Activated naive CD4-positive, alpha-beta T cell treated with anti-CD3 and anti-CD28 coated beads, Interleukin-2, amount 10 ng/mL, durations not matched to agents 7 days and 5 days (primary cell): ENCODE measurements around the gene OR2V2.
"Not testable (repeated sequence)": the region's sequence is repeated elsewhere in the genome, so short reads cannot be mapped to it uniquely, and the experiment has no call there.

Experiments used
- CTCF ChIA-PET: fragments of 350-600 bp; sonication (Branson Sonifier 250); formaldehyde crosslinking; loops from one replicate; lab custom pipeline; 2021; ENCODE audit warnings: antibody characterized with exemption; lab: Charles Lee
- DNase-seq: peaks from one replicate; pipeline ENCODE4 v3.0.0-alpha.2; 2020
- H3K27ac Mint-ChIP-seq: one replicate; pipeline ENCODE4 v1.8.0; 2021; ENCODE audit warnings: mild to moderate bottlenecking, moderate library complexity, mixed read lengths
- H3K27me3 Mint-ChIP-seq: one replicate; pipeline ENCODE4 v1.8.0; 2021; ENCODE audit warnings: mild to moderate bottlenecking, mixed read lengths
- H3K36me3 Mint-ChIP-seq: one replicate; pipeline ENCODE4 v1.8.0; 2021; ENCODE audit warnings: mixed read lengths
- H3K4me1 Mint-ChIP-seq: one replicate; pipeline ENCODE4 v1.8.0; 2021; ENCODE audit warnings: mixed read lengths
- H3K4me3 Mint-ChIP-seq: one replicate; pipeline ENCODE4 v1.8.0; 2021; ENCODE audit warnings: mild to moderate bottlenecking, moderate library complexity, mixed read lengths
- H3K9me3 Mint-ChIP-seq: one replicate; pipeline ENCODE4 v1.8.0; 2021; ENCODE audit warnings: mixed read lengths

OR2V2 gene

DNA sequence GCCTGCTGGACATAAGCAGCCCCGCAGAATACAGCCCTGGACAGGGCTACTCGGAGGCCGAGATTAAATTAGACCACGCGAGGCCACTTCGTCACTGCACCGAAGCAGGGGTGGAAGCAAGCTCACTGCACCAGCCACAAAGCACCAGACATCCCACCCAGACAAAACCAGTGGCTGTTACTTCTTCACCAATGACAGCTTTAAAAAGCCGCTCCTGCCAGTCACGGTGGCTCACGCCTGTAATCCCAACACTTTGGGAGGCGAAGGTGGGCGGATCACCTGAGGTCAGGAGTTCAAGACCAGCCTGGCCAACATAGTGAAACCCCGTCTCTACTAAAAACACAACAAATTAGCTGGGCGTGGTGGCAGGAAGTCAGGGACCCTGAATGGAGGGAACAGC lies 30.2 kb downstream of the OR2V2 start:
- H3K4me3 Mint-ChIP-seq, H3K27ac Mint-ChIP-seq, DNase-seq, H3K36me3 Mint-ChIP-seq, H3K9me3 Mint-ChIP-seq: not testable (repeated sequence)
- H3K27me3 Mint-ChIP-seq = peaks cover 62% of the 10 kb centered on the region
- H3K4me1 Mint-ChIP-seq = peaks cover 23% of the 10 kb centered on the region
- CTCF ChIA-PET = interaction anchor here (1.1 kb wide), 1 partner anchor 9 kb away, joined by 4 read pairs; no protein-coding TSS in a partner anchor

DNA sequence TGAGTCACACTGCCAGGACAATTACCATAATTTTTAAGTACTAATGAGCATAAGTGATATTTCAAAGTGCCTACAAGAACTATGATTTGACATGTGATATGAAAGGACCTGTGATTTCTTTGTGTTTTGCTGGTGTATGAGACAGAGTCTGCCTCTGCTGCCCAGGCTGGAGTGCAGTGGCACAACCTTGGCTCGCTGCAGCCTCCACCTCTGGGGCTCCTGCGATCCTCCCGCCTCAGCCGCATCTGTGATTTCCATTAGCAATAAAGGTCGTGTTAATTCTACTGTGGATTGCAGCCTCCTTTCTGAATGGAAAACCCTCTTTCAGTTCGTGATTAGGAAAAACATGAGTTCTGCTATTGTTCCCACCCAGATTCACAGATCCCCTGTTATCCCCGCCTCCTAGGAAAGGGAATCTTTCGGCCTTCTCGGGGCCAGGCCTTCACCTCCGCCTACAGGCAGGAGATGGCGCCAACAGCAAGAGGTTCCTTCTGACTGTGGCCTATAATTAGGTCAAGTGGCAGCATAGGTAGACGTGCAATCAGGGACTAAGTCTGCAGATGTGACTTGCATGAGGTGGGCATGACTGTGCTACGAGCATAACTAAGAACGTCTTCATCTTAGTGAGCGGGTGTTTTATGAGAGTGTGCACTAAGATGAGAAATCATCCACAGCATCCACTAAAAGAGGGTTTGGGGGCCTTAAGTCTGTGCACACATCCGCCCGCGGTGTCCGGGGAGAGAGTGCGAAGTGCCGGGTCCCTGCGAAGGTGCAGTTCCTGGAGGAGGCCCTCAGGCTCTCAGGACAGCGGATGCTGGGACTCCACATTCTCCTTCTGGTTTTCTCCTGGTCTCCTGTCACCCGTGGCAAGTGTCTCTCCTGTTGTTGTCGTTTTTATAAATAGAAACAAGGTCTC lies 34.5 kb downstream of the OR2V2 start:
- Mint-ChIP-seq H3K4me1 (peaks cover 38% of the 10 kb centered on the region), H3K27ac (no peak overlapping the region), H3K27me3 (peaks cover 37% of the 10 kb centered on the region), H3K36me3 (no peaks in the 10 kb centered on the region), H3K9me3 (no peaks in the 10 kb centered on the region), H3K4me3 (peak overlapping the region; percentile 41)
- CTCF ChIA-PET = interaction anchor here (0.9 kb wide), 1 partner anchor 70 kb away, joined by 3 read pairs; no protein-coding TSS in a partner anchor
- peak; percentile 78 for DNase-seq

DNA sequence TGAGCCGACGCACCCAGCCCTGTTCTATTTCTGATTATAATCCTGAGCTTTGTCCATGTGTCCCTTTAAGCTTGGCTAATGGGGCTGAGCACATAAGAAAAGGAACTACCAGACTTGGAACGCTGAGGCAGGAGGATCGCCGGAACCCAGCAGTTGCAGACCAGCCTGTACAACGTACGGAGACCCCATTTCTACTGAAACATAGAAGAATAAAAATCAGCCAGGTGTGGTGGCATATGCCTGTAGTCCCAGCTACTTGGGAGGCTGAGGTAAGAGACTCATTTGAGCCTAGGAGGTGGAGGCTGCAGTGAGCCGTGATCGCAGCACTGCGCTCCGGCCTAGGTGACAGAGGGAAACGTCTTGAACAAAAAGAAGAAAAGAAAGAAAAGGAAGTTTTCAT lies 35.3 kb downstream of the OR2V2 start:
- H3K27me3 Mint-ChIP-seq = peaks cover 33% of the 10 kb centered on the region
- peak overlapping the region; percentile 76 for H3K27ac Mint-ChIP-seq
- CTCF ChIA-PET = no interaction called here
- no peaks in the 10 kb centered on the region for H3K9me3 Mint-ChIP-seq
- H3K4me3 Mint-ChIP-seq = peak overlapping the region; percentile 71
- H3K4me1 Mint-ChIP-seq = peaks cover 42% of the 10 kb centered on the region
- no peak for DNase-seq
- no peaks in the 10 kb centered on the region for H3K36me3 Mint-ChIP-seq

DNA sequence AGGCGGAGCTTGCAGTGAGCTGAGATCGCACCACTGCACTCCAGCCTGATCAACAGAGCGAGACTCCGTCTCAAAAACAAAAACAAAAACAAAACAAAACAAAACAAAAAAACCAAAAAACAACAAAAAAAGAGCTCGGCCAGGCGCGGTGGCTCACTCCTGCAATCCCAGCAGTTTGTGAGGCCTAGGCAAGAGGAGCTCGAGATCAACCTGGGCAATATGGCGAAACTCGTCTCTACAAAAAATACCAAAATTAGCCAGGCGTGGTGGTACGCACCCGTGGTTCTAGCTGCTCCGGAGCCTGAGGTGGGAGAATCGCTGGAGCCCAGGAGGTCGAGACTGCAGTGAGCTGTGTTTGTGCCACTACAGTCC lies 37.4 kb downstream of the OR2V2 start:
- Mint-ChIP-seq H3K4me3 (peak overlapping the region; percentile 83), H3K36me3 (peaks cover 7% of the 10 kb centered on the region), H3K27me3 (peaks cover 44% of the 10 kb centered on the region), H3K4me1 (peaks cover 55% of the 10 kb centered on the region), H3K27ac (peak overlapping the region; percentile 94), H3K9me3 (no peaks in the 10 kb centered on the region)
- no peak for DNase-seq
- CTCF ChIA-PET = interaction anchor here (0.6 to 2.4 kb wide), 15 partner anchors 8 to 88 kb away, joined by 3 to 10 read pairs (median 3); partner anchors contain the start of genes RACK1 and TRIM7

DNA sequence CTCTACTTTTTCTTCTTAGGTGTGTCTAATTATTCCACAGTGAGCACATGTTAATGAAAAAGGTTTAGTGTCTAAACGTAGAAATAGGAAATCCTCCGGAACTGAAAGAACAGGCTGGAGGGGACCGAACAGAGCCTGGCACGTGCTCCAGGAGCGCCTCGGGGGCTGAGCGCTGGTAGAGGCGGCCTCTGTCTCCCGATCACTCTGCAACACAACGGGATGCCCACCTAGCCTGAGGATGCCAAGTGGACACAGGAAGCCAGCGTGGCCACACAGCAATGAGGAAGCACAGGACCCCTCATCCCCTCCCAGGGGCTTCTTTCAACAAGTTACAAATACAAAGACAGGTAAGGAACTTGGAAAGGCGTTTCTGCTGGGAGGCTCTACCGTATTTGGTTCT lies 38.2 kb downstream of the OR2V2 start:
- Mint-ChIP-seq H3K36me3 (peaks cover 7% of the 10 kb centered on the region), H3K27me3 (peaks cover 40% of the 10 kb centered on the region), H3K9me3 (no peaks in the 10 kb centered on the region), H3K4me3 (peak overlapping the region; percentile 8), H3K27ac (no peak overlapping the region), H3K4me1 (peaks cover 55% of the 10 kb centered on the region)
- DNase-seq = no peak
- CTCF ChIA-PET = interaction anchor here (1.2 to 2.4 kb wide), 6 partner anchors 17 to 71 kb away, joined by 3 to 10 read pairs (median 4); partner anchors contain the start of gene TRIM7

DNA sequence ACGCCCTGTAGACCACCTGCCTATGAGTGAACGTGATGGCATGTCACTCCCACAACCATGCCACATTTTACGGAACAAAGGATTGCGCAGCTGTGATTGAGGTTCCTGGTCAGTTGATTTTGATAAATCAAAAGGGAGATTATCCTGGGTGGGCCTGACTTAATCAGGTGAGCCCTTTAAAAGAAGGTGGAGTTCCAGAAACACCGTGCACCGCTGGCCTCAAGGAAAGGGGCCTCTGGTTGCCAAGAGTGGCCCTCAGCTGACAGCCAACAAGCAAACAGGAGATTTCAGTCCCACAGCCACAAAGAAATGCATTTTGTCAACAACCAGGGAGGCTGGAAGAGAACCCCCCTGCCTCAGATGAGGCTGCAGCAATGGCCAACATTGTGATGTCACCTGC lies 38.6 kb downstream of the OR2V2 start:
- Mint-ChIP-seq H3K36me3 (peaks cover 7% of the 10 kb centered on the region), H3K27me3 (peaks cover 37% of the 10 kb centered on the region), H3K4me3 (no peak overlapping the region), H3K4me1 (peaks cover 55% of the 10 kb centered on the region), H3K9me3 (no peaks in the 10 kb centered on the region), H3K27ac (no peak overlapping the region)
- no peak for DNase-seq
- CTCF ChIA-PET = interaction anchor here (2.2 kb wide), 1 partner anchor 17 kb away, joined by 10 read pairs; no protein-coding TSS in a partner anchor

DNA sequence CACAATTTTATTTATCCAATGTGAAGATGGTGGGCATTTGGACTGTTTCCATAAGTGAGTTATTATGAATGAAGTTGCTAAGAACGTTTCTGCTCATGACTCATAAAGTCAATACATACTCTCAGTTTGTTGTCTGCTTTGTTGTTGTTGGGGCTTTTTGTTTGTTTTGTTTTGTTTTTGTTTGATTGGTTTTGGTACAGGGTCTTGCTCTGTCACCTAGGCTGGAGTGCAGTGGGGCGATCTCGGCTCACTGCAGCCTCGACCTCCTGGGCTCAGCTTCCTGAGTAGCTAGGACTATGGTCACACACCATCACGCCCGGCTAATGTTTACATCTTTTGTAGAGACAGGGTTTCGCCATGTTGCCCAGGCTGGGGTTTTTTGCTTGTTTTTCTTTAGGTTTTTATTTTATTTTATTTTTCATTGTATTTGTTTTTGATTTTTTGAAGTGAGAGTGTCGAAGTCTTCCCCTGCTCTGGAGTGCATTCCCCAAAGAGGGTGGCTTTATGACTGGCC lies 39.7 kb downstream of the OR2V2 start:
- Mint-ChIP-seq H3K36me3 (peaks cover 9% of the 10 kb centered on the region), H3K27me3 (peaks cover 35% of the 10 kb centered on the region), H3K4me3 (peak overlapping the region; percentile 12), H3K27ac (no peak overlapping the region), H3K4me1 (peaks cover 52% of the 10 kb centered on the region), H3K9me3 (no peaks in the 10 kb centered on the region)
- CTCF ChIA-PET = no interaction called here
- no peak for DNase-seq

DNA sequence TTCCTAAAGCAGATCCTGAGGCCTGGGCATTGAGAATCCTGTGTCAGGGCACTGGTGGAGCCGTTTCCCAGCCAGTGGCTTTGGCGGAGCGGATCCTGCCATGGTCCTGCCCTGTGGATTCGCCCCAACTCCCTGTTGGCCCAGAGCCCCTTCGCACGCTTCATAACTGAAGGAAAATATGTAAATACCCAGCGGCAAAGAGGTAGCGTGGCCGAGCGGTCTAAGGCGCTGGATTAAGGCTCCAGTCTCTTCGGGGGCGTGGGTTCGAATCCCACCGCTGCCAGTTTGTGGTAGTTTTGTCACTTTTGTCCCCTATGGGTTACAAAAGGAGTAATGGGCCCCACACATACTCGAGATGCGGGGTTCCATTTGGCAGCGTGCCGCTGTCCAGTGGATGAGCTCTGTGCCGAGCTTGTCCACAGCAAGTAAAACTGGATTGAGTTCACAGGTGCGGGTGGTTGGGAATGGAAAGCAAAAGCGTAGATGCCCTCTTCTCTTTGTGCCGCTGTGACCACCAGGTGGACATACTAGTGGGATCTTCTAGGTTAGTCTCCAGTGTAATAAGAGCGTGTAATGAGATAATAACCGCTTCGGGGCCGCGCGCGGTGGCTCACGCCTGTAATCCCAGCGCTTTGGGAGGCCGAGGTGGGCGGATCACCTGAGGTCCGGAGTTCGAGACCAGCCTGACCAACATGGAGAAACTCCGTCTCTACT lies 40.3 kb downstream of the OR2V2 start:
- Mint-ChIP-seq H3K36me3 (peaks cover 11% of the 10 kb centered on the region), H3K27me3 (peaks cover 31% of the 10 kb centered on the region), H3K27ac (peak overlapping the region; percentile 95), H3K4me1 (peaks cover 51% of the 10 kb centered on the region), H3K9me3 (no peaks in the 10 kb centered on the region), H3K4me3 (peak overlapping the region; percentile 86)
- CTCF ChIA-PET = interaction anchor here (4.4 kb wide), 1 partner anchor 20 kb away, joined by 22 read pairs; no protein-coding TSS in a partner anchor
- DNase-seq = peak; percentile 43

DNA sequence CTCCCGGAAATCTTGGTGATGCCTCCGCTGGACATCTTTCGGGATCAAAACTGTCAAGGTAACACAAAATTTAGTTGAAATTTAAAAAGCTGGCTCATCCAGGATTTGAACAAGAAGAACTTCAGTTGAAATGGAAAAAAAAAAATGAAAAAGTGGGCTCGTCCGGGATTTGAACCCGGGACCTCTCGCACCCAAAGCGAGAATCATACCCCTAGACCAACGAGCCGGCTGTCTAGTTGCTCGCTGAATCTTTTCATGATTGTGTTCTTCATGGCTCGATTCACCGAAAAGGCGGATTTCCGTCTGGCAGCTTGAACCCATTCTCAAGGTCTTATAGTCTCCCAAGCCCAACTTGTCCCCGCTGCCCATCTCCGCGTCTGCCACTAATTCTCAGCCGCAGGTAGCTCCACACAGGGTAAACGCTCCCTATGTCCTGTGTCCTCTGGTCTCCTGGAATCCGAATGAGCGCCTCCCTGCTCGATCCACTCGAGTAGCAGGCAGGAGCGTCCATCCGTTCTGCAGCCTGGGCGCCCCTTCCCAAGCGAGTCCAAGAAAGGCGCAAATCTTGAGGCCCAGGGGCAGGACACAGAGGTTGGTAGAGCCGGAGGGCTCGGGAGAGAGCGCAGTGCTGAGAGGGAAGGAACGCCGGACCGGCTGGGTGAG lies 41.4 kb downstream of the OR2V2 start:
- peaks cover 27% of the 10 kb centered on the region for H3K27me3 Mint-ChIP-seq
- peaks cover 11% of the 10 kb centered on the region for H3K36me3 Mint-ChIP-seq
- H3K4me1 Mint-ChIP-seq = peaks cover 51% of the 10 kb centered on the region
- H3K27ac Mint-ChIP-seq = peak overlapping the region; percentile 95
- CTCF ChIA-PET = interaction anchor here (0.6 to 4.4 kb wide), 3 partner anchors 18 to 32 kb away, joined by 3 to 22 read pairs (median 5); no protein-coding TSS in a partner anchor
- H3K9me3 Mint-ChIP-seq = no peaks in the 10 kb centered on the region
- H3K4me3 Mint-ChIP-seq = peak overlapping the region; percentile 86
- peak; percentile 79 for DNase-seq

DNA sequence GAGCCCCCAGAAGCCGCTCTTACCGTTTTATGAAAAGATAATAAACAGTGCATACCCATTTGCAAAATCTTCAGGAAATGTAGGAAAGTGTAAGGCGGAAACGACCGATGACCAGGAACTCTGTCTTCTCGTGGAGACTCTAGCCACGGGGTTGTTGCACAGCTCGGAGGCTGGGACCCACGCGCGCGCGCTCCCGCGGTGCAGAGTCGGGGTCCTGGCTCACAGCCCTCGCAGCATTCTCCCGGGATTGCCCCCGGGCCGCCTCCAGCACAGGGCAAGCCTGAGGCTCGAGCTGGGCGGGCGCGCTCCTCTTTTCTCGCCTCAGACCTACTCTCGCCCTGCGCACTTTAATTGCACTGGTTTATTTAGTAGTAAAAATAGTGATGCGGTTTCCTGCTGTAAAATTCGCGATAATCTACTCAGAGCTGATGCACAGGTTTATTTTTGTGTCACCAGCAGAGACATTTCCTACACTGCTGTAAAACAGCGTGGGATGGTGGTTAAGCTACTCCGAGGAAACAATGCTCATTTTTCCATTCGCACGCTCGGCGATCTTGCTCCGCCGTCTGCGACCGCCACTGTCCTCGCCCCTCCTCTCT lies 42.1 kb downstream of the OR2V2 start:
- Mint-ChIP-seq H3K4me3 (peak overlapping the region; percentile 86), H3K36me3 (peaks cover 11% of the 10 kb centered on the region), H3K27ac (peak overlapping the region; percentile 95), H3K4me1 (peaks cover 47% of the 10 kb centered on the region), H3K27me3 (peaks cover 27% of the 10 kb centered on the region), H3K9me3 (no peaks in the 10 kb centered on the region)
- DNase-seq = peak; percentile 61
- CTCF ChIA-PET = interaction anchor here (0.6 to 4.4 kb wide), 4 partner anchors 16 to 55 kb away, joined by 3 to 22 read pairs (median 6); no protein-coding TSS in a partner anchor

DNA sequence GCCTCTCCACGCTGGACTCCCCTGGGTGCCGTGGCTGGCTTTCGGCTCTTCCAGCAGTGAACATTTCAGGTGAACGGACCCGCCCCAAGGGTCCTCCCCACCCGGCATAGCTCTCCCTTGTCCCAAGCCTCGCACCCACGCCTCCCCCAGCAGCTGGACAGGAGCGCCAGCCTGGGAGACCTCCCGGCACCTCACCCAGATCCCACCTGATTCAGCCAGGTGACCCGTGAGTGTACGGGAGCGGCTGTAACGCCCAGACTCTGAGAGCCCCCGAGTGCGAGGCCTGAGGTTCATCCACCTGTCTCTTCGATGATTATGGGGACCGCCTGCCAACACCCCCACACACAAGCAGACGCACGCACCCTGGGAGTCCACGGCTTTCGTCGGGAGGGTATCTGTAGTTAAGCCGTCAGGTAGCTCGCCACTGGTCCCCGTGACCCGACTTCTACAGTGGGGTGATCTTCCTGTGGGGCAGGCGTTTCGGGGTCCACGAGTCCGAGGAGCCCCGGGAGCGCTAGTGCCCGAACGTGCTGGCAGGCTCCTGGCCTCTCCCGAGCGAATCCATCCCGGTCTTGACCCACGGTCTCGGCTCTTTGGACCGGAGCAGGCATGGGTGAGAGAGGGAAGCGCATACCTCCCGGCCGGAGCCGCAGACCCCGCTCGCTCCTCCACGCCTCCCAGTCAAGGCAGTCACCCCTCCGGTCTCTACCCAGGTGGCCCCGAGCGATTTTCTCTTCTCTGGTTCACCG lies 42.8 kb downstream of the OR2V2 start:
- H3K27me3 Mint-ChIP-seq = peaks cover 27% of the 10 kb centered on the region
- H3K36me3 Mint-ChIP-seq = peaks cover 11% of the 10 kb centered on the region
- no peaks in the 10 kb centered on the region for H3K9me3 Mint-ChIP-seq
- CTCF ChIA-PET = interaction anchor here (0.6 to 4.4 kb wide), 5 partner anchors 17 to 55 kb away, joined by 3 to 22 read pairs (median 3); no protein-coding TSS in a partner anchor
- peak overlapping the region; percentile 86 for H3K4me3 Mint-ChIP-seq
- H3K4me1 Mint-ChIP-seq = peaks cover 42% of the 10 kb centered on the region
- H3K27ac Mint-ChIP-seq = peak overlapping the region; percentile 95
- DNase-seq = peak; percentile 46

DNA sequence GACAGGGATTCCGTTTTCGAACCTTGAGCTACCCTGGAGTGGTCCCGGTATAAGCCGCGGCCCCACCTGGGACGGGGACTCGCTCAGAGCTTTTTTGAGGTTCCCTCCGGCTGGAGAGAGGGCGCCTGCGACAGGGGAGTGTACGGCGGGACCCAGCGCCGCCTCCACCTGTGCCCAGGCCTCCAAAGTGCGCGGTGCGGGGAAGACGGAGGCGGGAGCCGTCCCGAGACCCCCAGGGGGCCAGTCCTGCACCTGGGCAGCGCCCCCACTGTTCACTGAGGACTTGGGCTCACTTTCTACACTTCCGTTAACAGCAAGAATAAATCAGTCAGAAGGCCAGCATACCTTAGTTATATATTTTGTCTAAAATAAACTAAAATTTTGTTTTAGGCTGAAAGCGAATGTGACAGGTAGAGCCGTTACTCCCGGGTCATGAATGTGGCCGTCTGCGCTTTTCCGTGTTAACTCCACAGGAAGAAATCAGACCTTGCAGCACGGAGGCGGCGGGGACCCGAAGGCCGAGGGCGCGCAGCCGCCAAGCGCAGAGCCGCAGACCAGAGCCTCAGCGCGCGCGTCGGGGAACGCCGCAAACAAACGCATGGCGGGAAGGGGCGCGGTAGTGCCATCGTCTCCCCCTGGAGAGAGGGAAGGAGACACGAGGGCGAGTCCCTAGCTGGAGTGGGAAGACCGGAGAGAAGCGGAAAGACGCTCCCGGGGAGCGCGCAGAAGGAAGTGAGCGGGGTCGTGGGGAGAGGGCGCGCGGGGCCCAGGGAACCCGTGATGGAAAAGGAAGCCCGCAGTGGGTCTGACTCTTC lies 43.5 kb downstream of the OR2V2 start:
- DNase-seq = peak; percentile 64
- Mint-ChIP-seq H3K27ac (peak overlapping the region; percentile 95), H3K4me3 (peak overlapping the region; percentile 86), H3K36me3 (peaks cover 11% of the 10 kb centered on the region), H3K27me3 (peaks cover 27% of the 10 kb centered on the region), H3K4me1 (peaks cover 36% of the 10 kb centered on the region), H3K9me3 (no peaks in the 10 kb centered on the region)
- CTCF ChIA-PET = interaction anchor here (0.6 to 4.4 kb wide), 6 partner anchors 13 to 53 kb away, joined by 3 to 22 read pairs (median 4); partner anchors contain the start of genes RACK1 and TRIM7
